ENCODE data around the gene ANGEL2. TPM values are rescaled to one million over a fixed set of nuclear protein-coding genes. Genes with fewer than 3 reads are reported as not detected.
"Not testable (repeated sequence)": the region's sequence is repeated elsewhere in the genome, so short reads cannot be mapped to it uniquely, and the experiment has no call there.

The ANGEL2 gene
- total and polyA plus RNA-seq, 12 donors = 17.7 to 47.3 (median 27.6) TPM

DNA sequence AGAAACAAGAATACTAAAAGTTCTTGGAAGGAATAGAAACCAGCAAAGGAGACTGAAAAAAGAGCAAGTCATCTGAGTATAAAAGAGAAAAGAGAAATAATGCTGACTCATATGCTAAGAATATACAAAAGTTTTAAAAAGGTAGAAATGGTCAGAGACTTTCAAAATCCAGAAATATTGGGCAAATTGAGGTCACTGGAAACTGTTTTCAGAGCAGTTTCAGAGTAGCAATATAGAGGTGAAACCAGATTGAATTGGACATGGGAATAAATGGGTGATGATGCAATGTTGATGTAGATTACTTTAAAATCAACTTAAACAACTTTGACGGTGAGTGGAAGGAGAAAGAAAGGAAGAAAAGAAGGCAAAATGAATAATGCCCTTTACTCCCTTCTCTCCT, 33.6 kb upstream of the ANGEL2 start:
- Histone ChIP-seq H3K9me3 (replicated peaks in 1 of 3) (no peaks in the 10 kb centered on the region), H3K4me3 (no peak overlapping the region), H3K27me3 (peaks cover 3% of the 10 kb centered on the region), H3K27ac (no peak overlapping the region), H3K36me3 (replicated peaks in 1 of 2) (no peaks in the 10 kb centered on the region), H3K4me1 (replicated peaks in 1 of 2) (peaks cover 10 to 17% of the 10 kb centered on the region in 2 donors)
- no peak for DNase-seq
- intact Hi-C loops (cut with DNase I) = no loop called here
- 60 to 79% (median 69%) methylated on average over 1 of the region's 1 CpG for WGBS, 4 donors
- no peak for TF ChIP-seq POLR2A (IDR thresholded peaks at IDR 0.05)

DNA sequence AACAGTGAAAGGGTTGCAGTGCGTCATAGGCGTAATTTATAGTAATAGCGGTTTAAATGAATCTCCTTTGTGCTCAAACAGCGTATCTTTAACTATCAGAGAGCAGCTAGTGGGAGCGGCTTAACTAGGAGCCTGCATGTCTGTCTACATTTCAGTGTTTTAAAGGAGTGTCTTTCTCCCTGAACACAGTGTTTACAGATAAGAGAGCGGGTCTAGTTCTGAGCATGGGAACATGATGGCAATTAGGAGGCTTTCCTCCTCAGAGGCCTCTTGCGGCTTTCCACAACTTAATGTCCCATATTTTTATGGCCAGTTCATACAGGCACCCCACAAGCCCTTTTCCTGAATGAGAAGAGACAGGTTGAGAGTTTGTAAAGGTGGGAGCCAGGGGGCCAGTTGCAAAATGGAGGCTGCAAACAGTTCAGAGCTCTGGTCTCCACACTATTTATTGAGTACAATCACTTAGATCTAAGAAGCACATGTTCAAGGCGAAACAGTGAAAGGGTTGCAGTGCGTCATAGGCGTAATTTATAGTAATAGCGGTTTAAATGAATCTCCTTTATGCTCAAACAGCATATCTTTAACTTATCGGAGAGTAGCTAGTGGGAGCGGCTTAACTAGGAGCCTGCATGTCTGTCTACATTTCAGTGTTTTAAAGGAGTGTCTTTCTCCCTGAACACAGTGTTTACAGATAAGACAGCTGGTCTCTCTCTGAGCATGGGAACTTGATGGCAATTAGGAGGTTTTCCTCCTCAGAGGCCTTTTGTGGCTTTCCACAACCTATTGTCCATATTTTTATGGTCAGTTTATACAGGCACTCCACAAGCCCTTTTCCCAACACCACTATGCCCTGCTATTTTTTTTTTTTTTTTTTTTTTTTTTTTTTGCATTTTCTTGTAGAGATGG, 29.9 kb upstream of the ANGEL2 start:
- H3K27ac ChIP-seq; H3K27me3 ChIP-seq; H3K36me3 ChIP-seq (replicated peaks in 1 of 2); H3K4me3 ChIP-seq; intact Hi-C loops (cut with DNase I); H3K9me3 ChIP-seq (replicated peaks in 1 of 3); DNase-seq; H3K4me1 ChIP-seq (replicated peaks in 1 of 2): not testable (repeated sequence)
- WGBS, 4 donors = 80 to 84% (median 82%) methylated on average over 13 of the region's 13 CpGs

DNA sequence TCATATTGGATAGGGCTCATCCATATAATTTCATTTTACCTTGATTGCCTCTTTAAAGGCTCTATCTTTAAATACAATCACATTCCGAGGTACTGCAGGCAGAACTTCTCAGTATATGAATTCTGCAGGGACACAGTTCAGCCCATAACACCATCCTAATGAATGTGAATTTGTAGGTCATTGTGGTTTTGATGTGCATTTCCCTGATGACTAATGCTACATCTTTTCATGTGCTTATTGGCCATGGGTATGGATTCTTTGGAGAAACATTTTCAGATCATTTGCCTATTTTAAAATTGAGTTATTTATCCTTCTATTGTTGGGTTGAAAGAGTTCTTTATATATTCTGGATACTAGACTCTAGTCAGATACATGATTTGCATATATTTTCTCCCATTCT, 25.8 kb upstream of the ANGEL2 start:
- Histone ChIP-seq H3K27ac (no peak overlapping the region), H3K4me3 (no peak overlapping the region), H3K27me3 (no peaks in the 10 kb centered on the region), H3K9me3 (replicated peaks in 1 of 3) (no peaks in the 10 kb centered on the region), H3K36me3 (replicated peaks in 1 of 2) (no peaks in the 10 kb centered on the region), H3K4me1 (replicated peaks in 1 of 2) (no peaks in the 10 kb centered on the region)
- WGBS, 4 donors = 67 to 84% (median 70%) methylated on average over 1 of the region's 1 CpG
- TF ChIP-seq, protein P1, sequence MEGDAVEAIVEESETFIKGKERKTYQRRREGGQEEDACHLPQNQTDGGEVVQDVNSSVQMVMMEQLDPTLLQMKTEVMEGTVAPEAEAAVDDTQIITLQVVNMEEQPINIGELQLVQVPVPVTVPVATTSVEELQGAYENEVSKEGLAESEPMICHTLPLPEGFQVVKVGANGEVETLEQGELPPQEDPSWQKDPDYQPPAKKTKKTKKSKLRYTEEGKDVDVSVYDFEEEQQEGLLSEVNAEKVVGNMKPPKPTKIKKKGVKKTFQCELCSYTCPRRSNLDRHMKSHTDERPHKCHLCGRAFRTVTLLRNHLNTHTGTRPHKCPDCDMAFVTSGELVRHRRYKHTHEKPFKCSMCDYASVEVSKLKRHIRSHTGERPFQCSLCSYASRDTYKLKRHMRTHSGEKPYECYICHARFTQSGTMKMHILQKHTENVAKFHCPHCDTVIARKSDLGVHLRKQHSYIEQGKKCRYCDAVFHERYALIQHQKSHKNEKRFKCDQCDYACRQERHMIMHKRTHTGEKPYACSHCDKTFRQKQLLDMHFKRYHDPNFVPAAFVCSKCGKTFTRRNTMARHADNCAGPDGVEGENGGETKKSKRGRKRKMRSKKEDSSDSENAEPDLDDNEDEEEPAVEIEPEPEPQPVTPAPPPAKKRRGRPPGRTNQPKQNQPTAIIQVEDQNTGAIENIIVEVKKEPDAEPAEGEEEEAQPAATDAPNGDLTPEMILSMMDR (IDR thresholded peaks at IDR 0.05) = no peak
- TF ChIP-seq POLR2A (IDR thresholded peaks at IDR 0.05) = no peak
- no peak for DNase-seq
- intact Hi-C loops (cut with DNase I) = no loop called here

DNA sequence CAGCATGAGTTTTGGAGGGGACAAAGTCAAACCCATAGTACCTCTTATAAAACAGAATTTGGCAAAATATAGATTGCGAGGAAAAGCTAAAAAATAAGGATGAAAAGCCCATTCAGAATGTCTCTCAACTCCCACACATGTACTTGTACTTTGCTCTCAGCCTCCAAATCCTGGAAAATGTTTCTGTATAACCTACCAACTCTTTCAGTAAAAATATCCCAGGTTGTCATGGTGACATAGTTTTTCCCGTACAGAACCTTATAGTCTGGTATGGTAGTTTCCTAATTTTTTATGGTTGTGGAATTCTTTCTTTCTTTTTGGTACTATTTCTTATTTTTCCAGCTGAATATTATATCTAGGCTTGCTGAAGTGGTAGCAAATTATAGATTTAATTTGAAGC, 19.9 kb upstream of the ANGEL2 start:
- Histone ChIP-seq H3K4me3 (no peak overlapping the region), H3K27ac (no peak overlapping the region), H3K4me1 (replicated peaks in 1 of 2) (no peaks in the 10 kb centered on the region), H3K27me3 (peaks cover 3% of the 10 kb centered on the region), H3K36me3 (replicated peaks in 1 of 2) (no peaks in the 10 kb centered on the region), H3K9me3 (replicated peaks in 1 of 3) (no peaks in the 10 kb centered on the region)
- DNase-seq = no peak
- TF ChIP-seq POLR2A (IDR thresholded peaks at IDR 0.05) = no peak
- TF ChIP-seq, protein P1 (IDR thresholded peaks at IDR 0.05) = no peak
- WGBS, 4 donors = 78 to 88% (median 80%) methylated on average over 2 of the region's 2 CpGs
- intact Hi-C loops (cut with DNase I) = no loop called here

DNA sequence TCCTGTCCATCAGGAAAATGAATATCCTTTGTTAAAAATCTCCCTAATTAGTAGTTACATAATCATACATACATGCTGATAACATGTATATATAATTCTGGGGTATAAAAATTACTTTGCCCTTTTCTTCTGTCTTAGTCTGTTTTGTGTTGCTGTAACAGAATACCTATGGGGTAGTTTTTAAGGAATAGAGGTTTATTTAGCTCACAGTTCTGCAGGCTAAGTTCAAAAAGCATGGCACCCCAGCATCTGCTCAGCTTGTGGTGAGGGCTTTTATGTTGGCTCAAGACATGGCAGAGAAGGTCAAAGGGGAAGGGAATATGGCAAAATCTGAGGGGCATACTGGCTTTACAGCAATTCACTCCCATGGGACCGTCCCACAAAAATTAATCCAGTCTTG, 19.0 kb upstream of the ANGEL2 start:
- Histone ChIP-seq H3K36me3 (replicated peaks in 1 of 2) (no peaks in the 10 kb centered on the region), H3K27me3 (peaks cover 3% of the 10 kb centered on the region), H3K4me1 (replicated peaks in 1 of 2) (no peaks in the 10 kb centered on the region), H3K27ac (no peak overlapping the region), H3K4me3 (no peak overlapping the region), H3K9me3 (replicated peaks in 1 of 3) (no peaks in the 10 kb centered on the region)
- intact Hi-C loops (cut with DNase I) = no loop called here
- 79 to 100% (median 93%) methylated on average over 1 of the region's 1 CpG for WGBS, 4 donors
- no peak for DNase-seq
- no peak for TF ChIP-seq POLR2A (IDR thresholded peaks at IDR 0.05)
- TF ChIP-seq, protein P1 (IDR thresholded peaks at IDR 0.05) = no peak

Data from adrenal gland (tissue), 12 donors.